C4-2B (cell line): ENCODE results near the gene EIF4H.

Experiments used
- CTCF ChIP-seq: fragments of 450-650 bp; conservative IDR thresholded peaks from 2 replicates; pipeline ENCODE4 v1.5.1; 2017; ENCODE audit warnings: mild to moderate bottlenecking
- ZFX ChIP-seq: fragments of 450-650 bp; IDR thresholded peaks from 2 replicates; pipeline ENCODE4 v1.6.1; 2017

- no peak for TF ChIP-seq CTCF
- TF ChIP-seq ZFX: no peak
Observed at GRCh38 chr7:74203956-74204618, 29.9 kb downstream of the EIF4H start.
